Keratinocyte (primary cell): ENCODE measurements around the gene CALM1. TPM values are rescaled to one million over a fixed set of nuclear protein-coding genes. Genes with fewer than 3 reads are reported as not detected.

Experiments
- DNase-seq: peaks from one replicate; pipeline ENCODE4 v3.0.0-alpha.2; 2011; ENCODE audit warnings: low read depth, missing footprints, low spot score
- FAIRE-seq: peaks from 2 replicates; lab custom pipeline; 2011; peaks lifted over from hg19 to GRCh38; lab: Jason Lieb, UNC
- H2AFZ ChIP-seq: 2 replicates; pipeline ENCODE4 v1.6.0; 2012; ENCODE audit warnings: low read length, control low read depth, inconsistent platforms; ENCODE audit not compliant: control insufficient read depth
- H3K27ac ChIP-seq: 2 replicates; pipeline ENCODE4 v1.5.1; 2011; ENCODE audit warnings: low read length; ENCODE audit not compliant: control insufficient read depth, insufficient read depth
- H3K27me3 ChIP-seq: 3 replicates; pipeline ENCODE4 v1.6.0; 2011; ENCODE audit warnings: low read length; ENCODE audit not compliant: control insufficient read depth, insufficient read depth; ENCODE audit errors: extremely low read depth
- H3K36me3 ChIP-seq, 2 experiments: 2 replicates in 1 of 2; 3 replicates in 1 of 2; pipeline ENCODE4 v1.5.1; 2011; ENCODE audit warnings: low read length in 2 of 2, mild to moderate bottlenecking in 1 of 2; ENCODE audit not compliant: control insufficient read depth in 2 of 2, insufficient read depth in 2 of 2; ENCODE audit errors: extremely low read depth in 1 of 2
- H3K4me1 ChIP-seq: 3 replicates; pipeline ENCODE4 v1.5.1; 2011; ENCODE audit warnings: low read length; ENCODE audit not compliant: control insufficient read depth, insufficient read depth; ENCODE audit errors: extremely low read depth
- H3K4me2 ChIP-seq: 3 replicates; pipeline ENCODE4 v1.6.0; 2011; ENCODE audit warnings: low read depth, low read length; ENCODE audit not compliant: control insufficient read depth, insufficient read depth; ENCODE audit errors: extremely low read depth
- H3K4me3 ChIP-seq, 3 experiments: fragments of 200-600 bp in 1 of 3; sonication (generic) in 1 of 3; 2 replicates in 2 of 3; 3 replicates in 1 of 3; pipeline ENCODE4 v1.5.1; 2011 to 2016; ENCODE audit warnings: low read length in 3 of 3, mild to moderate bottlenecking in 3 of 3, control low read depth in 2 of 3, inconsistent platforms in 1 of 3, low read depth in 1 of 3, mixed read lengths in 1 of 3, mixed run types in 1 of 3, moderate library complexity in 1 of 3; ENCODE audit not compliant: control insufficient read depth in 2 of 3, insufficient read depth in 2 of 3; ENCODE audit errors: extremely low read depth in 1 of 3
- H3K79me2 ChIP-seq: 2 replicates; pipeline ENCODE4 v1.6.0; 2012; ENCODE audit warnings: low read length; ENCODE audit not compliant: control insufficient read depth, insufficient read depth
- H3K9ac ChIP-seq: 3 replicates; pipeline ENCODE4 v1.6.0; 2011; ENCODE audit warnings: low read length; ENCODE audit not compliant: control insufficient read depth, insufficient read depth; ENCODE audit errors: extremely low read depth
- H3K9me1 ChIP-seq: 3 replicates; pipeline ENCODE4 v1.6.0; 2011; ENCODE audit warnings: low read length; ENCODE audit not compliant: control insufficient read depth, insufficient read depth; ENCODE audit errors: extremely low read depth
- H3K9me3 ChIP-seq: 2 replicates; pipeline ENCODE4 v1.5.1; 2012; ENCODE audit warnings: low read depth, low read length; ENCODE audit not compliant: control insufficient read depth
- H4K20me1 ChIP-seq: 3 replicates; pipeline ENCODE4 v1.6.0; 2011; ENCODE audit warnings: low read length; ENCODE audit not compliant: control insufficient read depth, insufficient read depth; ENCODE audit errors: extremely low read depth
- CTCF ChIP-seq, 3 experiments: IDR thresholded peaks in 1 of 3; conservative IDR thresholded peaks in 1 of 3; optimal IDR thresholded peaks in 1 of 3; 2 replicates in 2 of 3; 3 replicates in 1 of 3; pipeline versions ENCODE3 to v1.5.1; 2011; ENCODE audit warnings: low read length in 3 of 3, mild to moderate bottlenecking in 3 of 3, moderate library complexity in 2 of 3, control low read depth in 1 of 3, inconsistent platforms in 1 of 3; ENCODE audit not compliant: insufficient read depth in 2 of 3; ENCODE audit errors: extremely low read depth in 1 of 3
- EZH2 ChIP-seq: IDR thresholded peaks from one replicate; pipeline ENCODE4 v1.6.1; 2012; ENCODE audit warnings: inconsistent platforms, mild to moderate bottlenecking, low read length, moderate library complexity
- dilution Hi-C: fragments of 300-500 bp; cut with MboI; formaldehyde crosslinking; loops from one replicate; pipeline ENCODE4 v1.7.0; 2020; ENCODE audit warnings: low sequenced_read_pairs; ENCODE audit not compliant: extremely low pct_ligation_motif_present
- polyA plus RNA-seq, 5 experiments: library from polyadenylated mRNA; depleted of rRNA in 3 of 5; stranded (reverse) in 3 of 5; stranded (forward) in 1 of 5; unstranded in 1 of 5; fragments of >200 nt; gene quantifications; 1 replicate in 1 of 5; 2 replicates in 3 of 5; 3 replicates in 1 of 5; pipeline versions ENCODE4 v1.2.1 to v1.2.3, GENCODE V29; 2011 to 2012; ENCODE audit warnings: missing spikeins in 2 of 5, low read depth in 1 of 5, low replicate concordance in 1 of 5

Gene CALM1
- polyA plus RNA-seq, 1 donor (not counting 4 experiments of a cell fraction or from before 2014, with no cell fraction given), result 575 TPM

- H3K9ac ChIP-seq, result no peak overlapping the region
- FAIRE-seq, result no peak
- no peaks in the 10 kb centered on the region for H3K27me3 ChIP-seq
- dilution Hi-C loops, result no loop called here
- no peak overlapping the region for H3K4me3 ChIP-seq
- H3K4me2 ChIP-seq, result no peak overlapping the region
- DNase-seq, result no peak
- H3K9me1 ChIP-seq, result no peaks in the 10 kb centered on the region
- no peak overlapping the region for H3K27ac ChIP-seq
- H2AFZ ChIP-seq, result no peak overlapping the region
- H3K4me1 ChIP-seq, result peaks cover 12% of the 10 kb centered on the region
- H3K36me3 ChIP-seq, result no peaks in the 10 kb centered on the region
- H3K79me2 ChIP-seq, result no peaks in the 10 kb centered on the region
- H4K20me1 ChIP-seq, result no peaks in the 10 kb centered on the region
- no peaks in the 10 kb centered on the region for H3K9me3 ChIP-seq
- TF ChIP-seq EZH2 (no peak), CTCF (optimal IDR thresholded peaks at IDR 0.05 in 1 of 3, IDR thresholded peaks at IDR 0.05 in 1 of 3, conservative IDR thresholded peaks at IDR 0.05 in 1 of 3; ENCODE audit: extremely low read depth in 1 of 3, insufficient read depth in 2 of 3, low read length in 3 of 3) (no peak)
These were observed 47.1 kb upstream of the CALM1 start for GRCh38 chr14:90349739-90350138.

GRCh38 chr14:90354551-90355298 is 42.1 kb upstream of the CALM1 start:
- dilution Hi-C loops, result no loop called here

More at GRCh38 chr14:90354551-90355298, 42.1 kb upstream of the CALM1 start:
- no peaks in the 10 kb centered on the region for H3K79me2 ChIP-seq
- no peaks in the 10 kb centered on the region for H4K20me1 ChIP-seq
- H3K9ac ChIP-seq, result no peak overlapping the region
- H3K36me3 ChIP-seq, result no peaks in the 10 kb centered on the region
- TF ChIP-seq CTCF (optimal IDR thresholded peaks at IDR 0.05 in 1 of 3, IDR thresholded peaks at IDR 0.05 in 1 of 3, conservative IDR thresholded peaks at IDR 0.05 in 1 of 3; ENCODE audit: extremely low read depth in 1 of 3, insufficient read depth in 2 of 3, low read length in 3 of 3) (no peak), EZH2 (no peak)
- H2AFZ ChIP-seq, result no peak overlapping the region
- H3K9me1 ChIP-seq, result no peaks in the 10 kb centered on the region
- H3K4me1 ChIP-seq, result peaks cover 4% of the 10 kb centered on the region
- H3K9me3 ChIP-seq, result no peaks in the 10 kb centered on the region
- H3K27ac ChIP-seq, result no peak overlapping the region
- no peaks in the 10 kb centered on the region for H3K27me3 ChIP-seq
- FAIRE-seq, result no peak
- no peak overlapping the region for H3K4me2 ChIP-seq
- no peak for DNase-seq
- H3K4me3 ChIP-seq, result no peak overlapping the region
